ENCODE results near the gene SYNGR3.

The SYNGR3 gene

DNA sequence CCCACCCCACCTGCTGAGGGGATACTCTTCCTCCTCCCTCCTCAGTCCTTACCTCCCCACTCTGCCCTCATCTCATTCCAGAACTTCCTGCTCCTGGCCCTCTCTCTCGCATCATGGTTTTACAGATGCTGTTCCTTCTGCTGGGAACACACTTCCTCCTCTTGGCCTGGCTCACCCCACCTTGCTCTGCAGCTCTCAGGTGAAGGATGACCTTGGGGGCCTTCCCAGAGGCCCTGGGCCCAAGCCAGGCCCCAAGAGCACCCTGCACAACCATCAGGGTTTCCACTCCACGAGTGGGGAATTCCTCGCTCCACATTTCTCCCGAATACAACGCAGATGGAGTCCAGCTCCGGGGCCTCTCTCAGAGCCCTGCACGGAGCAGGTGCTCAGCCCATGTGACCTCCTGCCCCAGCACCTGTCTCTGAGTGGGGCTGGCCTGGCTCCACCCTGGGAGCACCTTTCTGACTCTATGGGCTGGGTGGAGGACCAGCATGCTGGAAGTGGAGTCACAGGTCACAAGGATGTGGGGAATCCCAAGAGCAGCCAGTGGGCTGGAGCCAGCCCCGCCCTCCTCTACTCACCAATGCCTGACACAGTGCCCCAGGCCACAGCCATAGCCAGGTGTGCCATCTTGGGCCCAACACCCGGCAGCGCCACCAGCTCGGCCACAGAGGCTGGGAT, 53.4 kb downstream of the SYNGR3 start:
- no peak for DNase-seq

All from fibroblast of skin of right biceps (primary cell).